Liver (tissue), 9 donors: ENCODE measurements around the gene ERC2. TPM values are rescaled to one million over a fixed set of nuclear protein-coding genes. Genes with fewer than 3 reads are reported as not detected.

ENCODE experiments used
- DNase-seq: peaks from one replicate; pipeline ENCODE4 v3.0.0-alpha.2; 2017; ENCODE audit warnings: low spot score
- H3K27ac ChIP-seq, 2 donors: one replicate each; pipeline ENCODE4 v1.7.0; 2013; ENCODE audit warnings: inconsistent platforms in 2 of 2, low read length in 2 of 2, control low read depth in 1 of 2, low read depth in 1 of 2, mild to moderate bottlenecking in 1 of 2
- H3K27me3 ChIP-seq, 4 donors: one replicate each; pipeline versions ENCODE4 v1.6.1 to v1.7.0; 2013; ENCODE audit warnings: low read length in 3 of 4, inconsistent platforms in 1 of 4, mild to moderate bottlenecking in 1 of 4, moderate library complexity in 1 of 4; ENCODE audit not compliant: control insufficient read depth in 4 of 4, insufficient read depth in 4 of 4
- H3K36me3 ChIP-seq, 4 donors: one replicate each; pipeline versions ENCODE4 v1.6.1 to v1.7.0; 2013; ENCODE audit warnings: low read length in 3 of 4, mild to moderate bottlenecking in 3 of 4, low read depth in 1 of 4, moderate library complexity in 1 of 4; ENCODE audit not compliant: control insufficient read depth in 4 of 4, insufficient read depth in 3 of 4
- H3K4me1 ChIP-seq, 4 donors: one replicate each; pipeline versions ENCODE4 v1.6.1 to v1.7.0; 2013; ENCODE audit warnings: low read length in 3 of 4, mild to moderate bottlenecking in 3 of 4, moderate library complexity in 1 of 4; ENCODE audit not compliant: control insufficient read depth in 4 of 4, insufficient read depth in 4 of 4
- H3K4me3 ChIP-seq, 3 donors: one replicate each; pipeline versions ENCODE4 v1.6.1 to v1.7.0; 2013; ENCODE audit warnings: low read length in 3 of 3, control low read depth in 1 of 3, low read depth in 1 of 3, mild to moderate bottlenecking in 1 of 3
- H3K9ac ChIP-seq, 2 donors: one replicate each; pipeline ENCODE4 v1.7.0; 2013; ENCODE audit warnings: low read length in 2 of 2, mild to moderate bottlenecking in 2 of 2, moderate library complexity in 2 of 2, control low read depth in 1 of 2, low read depth in 1 of 2
- H3K9me3 ChIP-seq, 4 donors: one replicate each; pipeline versions ENCODE4 v1.6.1 to v1.7.0; 2013; ENCODE audit warnings: low read length in 3 of 4; ENCODE audit not compliant: control insufficient read depth in 4 of 4
- EGR1 ChIP-seq, 2 donors: IDR thresholded peaks; 2 replicates each; pipeline ENCODE4 v1.6.1; 2016 to 2018; ENCODE audit warnings: antibody characterized with exemption in 2 of 2, low read depth in 2 of 2
- FOXA1 ChIP-seq: IDR thresholded peaks from 2 replicates; pipeline ENCODE4 v1.6.1; 2016; ENCODE audit warnings: antibody characterized with exemption
- GABPA ChIP-seq, 2 donors: IDR thresholded peaks in 1 of 2; conservative IDR thresholded peaks in 1 of 2; 2 replicates each; pipeline ENCODE4 v1.6.1; 2016; ENCODE audit warnings: antibody characterized with exemption in 2 of 2, mild to moderate bottlenecking in 1 of 2, moderate library complexity in 1 of 2
- HNF4A ChIP-seq, 2 donors: conservative IDR thresholded peaks; 2 replicates each; pipeline ENCODE4 v1.6.1; 2016; ENCODE audit warnings: antibody characterized with exemption in 2 of 2, mild to moderate bottlenecking in 2 of 2
- JUND ChIP-seq, 2 donors: IDR thresholded peaks; 2 replicates each; pipeline ENCODE4 v1.6.1; 2016; ENCODE audit warnings: antibody characterized with exemption in 2 of 2
- MAX ChIP-seq: IDR thresholded peaks from 2 replicates; pipeline ENCODE4 v1.6.1; 2016; ENCODE audit warnings: antibody characterized with exemption
- RAD21 ChIP-seq, 2 donors: IDR thresholded peaks; 2 replicates each; pipeline ENCODE4 v1.6.1; 2016; ENCODE audit warnings: antibody characterized with exemption in 2 of 2, mild to moderate bottlenecking in 2 of 2
- REST ChIP-seq: IDR thresholded peaks from 2 replicates; pipeline ENCODE4 v1.6.1; 2016; ENCODE audit warnings: antibody characterized with exemption, mild to moderate bottlenecking
- SP1 ChIP-seq: IDR thresholded peaks from 2 replicates; pipeline ENCODE4 v1.6.1; 2018; ENCODE audit warnings: antibody characterized with exemption, mild to moderate bottlenecking
- YY1 ChIP-seq: IDR thresholded peaks from 2 replicates; pipeline ENCODE4 v1.6.1; 2016; ENCODE audit warnings: antibody characterized with exemption, mild to moderate bottlenecking
- WGBS: extraction: QIAGEN DNeasy Blood & Tissue Kit; methylation state at CpG from one replicate; pipeline ENCODE4 v1.1.7; 2013; 5-methylcytosine and 5-hydroxymethylcytosine counted together
- polyA plus RNA-seq, 2 donors: library from polyadenylated mRNA; stranded (reverse) in 1 of 2; unstranded in 1 of 2; fragments of 200-250 nt in 1 of 2; fragments of >200 nt in 1 of 2; fragmentation: Nextera tagmentation in 1 of 2; extraction: Ambion mirVana in 1 of 2; gene quantifications; one replicate each; pipeline versions ENCODE4 v1.2.1 to v1.2.3, GENCODE V29; 2013 to 2015
- total RNA-seq, 2 donors: library from RNA; depleted of rRNA; stranded (reverse); fragments of >200 nt; gene quantifications; one replicate each; pipeline ENCODE4 v1.2.3, GENCODE V29; 2014
- TF ChIP-seq, protein P1 (sequence below): IDR thresholded peaks from 2 replicates; pipeline ENCODE4 v1.6.1; 2016; ENCODE audit warnings: antibody characterized with exemption
- donor health status: healthy.
- donor health status: healthy.
- donor health status: healthy.
- donor health status: healthy.
- donor health status: healthy.

Gene ERC2
- total and polyA plus RNA-seq, 4 donors: 0.14 to 0.25 TPM; not detected in 2

DNA sequence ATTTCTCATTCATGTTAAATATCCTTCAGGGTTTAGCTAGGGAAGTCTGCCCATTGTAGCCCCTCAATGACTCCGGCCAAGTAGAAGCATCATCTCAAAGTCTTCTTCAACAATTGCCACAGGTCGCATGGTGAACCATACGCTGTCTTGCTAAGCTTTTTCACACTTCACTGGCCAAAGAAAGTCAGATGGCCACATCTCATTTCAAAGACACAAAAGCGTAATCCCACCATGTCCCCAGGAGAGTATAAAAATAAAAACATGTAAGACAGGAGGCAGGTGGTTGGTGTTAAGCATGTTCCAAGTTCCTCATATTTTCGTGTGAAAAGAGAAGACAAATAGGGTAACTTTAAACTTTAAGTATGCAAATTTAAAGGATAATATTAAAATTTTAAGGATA, 147.4 kb downstream of the ERC2 start:
- Histone ChIP-seq H3K9me3 (no peaks in the 10 kb centered on the region), H3K4me3 (no peak overlapping the region), H3K9ac (no peak overlapping the region), H3K27ac (no peak overlapping the region), H3K4me1 (no peaks in the 10 kb centered on the region), H3K36me3 (no peaks in the 10 kb centered on the region), H3K27me3 (no peaks in the 10 kb centered on the region)
- no peak for DNase-seq
- 85% methylated on average over 5 of the region's 5 CpGs for WGBS
- TF ChIP-seq GABPA (IDR thresholded peaks at IDR 0.05 in 1 of 2, conservative IDR thresholded peaks at IDR 0.05 in 1 of 2): no peak
- TF ChIP-seq, protein P1, sequence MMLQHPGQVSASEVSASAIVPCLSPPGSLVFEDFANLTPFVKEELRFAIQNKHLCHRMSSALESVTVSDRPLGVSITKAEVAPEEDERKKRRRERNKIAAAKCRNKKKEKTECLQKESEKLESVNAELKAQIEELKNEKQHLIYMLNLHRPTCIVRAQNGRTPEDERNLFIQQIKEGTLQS: no peak

- H3K9ac ChIP-seq: no peak overlapping the region
- 92% methylated on average over 3 of the region's 3 CpGs for WGBS
- DNase-seq: no peak
Measured at GRCh38 chr3:56318891-56319290, 149.4 kb downstream of the ERC2 start.

GRCh38 chr3:56316944-56317343, 151.3 kb downstream of the ERC2 start:
- no peaks in the 10 kb centered on the region for H3K4me1 ChIP-seq
- H3K9ac ChIP-seq: no peak overlapping the region
- no peak overlapping the region for H3K27ac ChIP-seq
- H3K9me3 ChIP-seq: no peaks in the 10 kb centered on the region
- WGBS: 73% methylated on average over 3 of the region's 3 CpGs
- H3K27me3 ChIP-seq: no peaks in the 10 kb centered on the region
- no peak overlapping the region for H3K4me3 ChIP-seq
- no peak for DNase-seq
- TF ChIP-seq FOXA1 (no peak), RAD21 (IDR thresholded peaks at IDR 0.05) (no peak), JUND (IDR thresholded peaks at IDR 0.05) (no peak), EGR1 (IDR thresholded peaks at IDR 0.05; ENCODE audit: low read depth in 2 of 2) (no peak), YY1 (no peak), MAX (no peak), HNF4A (conservative IDR thresholded peaks at IDR 0.05) (no peak)
- no peaks in the 10 kb centered on the region for H3K36me3 ChIP-seq

More at GRCh38 chr3:56318891-56319290, 149.4 kb downstream of the ERC2 start:
- no peaks in the 10 kb centered on the region for H3K36me3 ChIP-seq
- H3K27me3 ChIP-seq: no peaks in the 10 kb centered on the region
- H3K9me3 ChIP-seq: no peaks in the 10 kb centered on the region
- H3K4me1 ChIP-seq: no peaks in the 10 kb centered on the region
- TF ChIP-seq REST: no peak
- TF ChIP-seq RAD21 (IDR thresholded peaks at IDR 0.05): no peak
- TF ChIP-seq MAX: no peak
- no peak for TF ChIP-seq SP1
- H3K4me3 ChIP-seq: no peak overlapping the region
- no peak overlapping the region for H3K27ac ChIP-seq
